Glutamatergic neuron (in vitro differentiated cells): ENCODE measurements around the gene CNIH3. TPM values are rescaled to one million over a fixed set of nuclear protein-coding genes. Genes with fewer than 3 reads are reported as not detected.

Experiments used
- DNase-seq: peaks from one replicate; pipeline ENCODE4 v3.0.0; 2022
- H3K27ac Mint-ChIP-seq: one replicate; pipeline ENCODE4 v1.8.0; 2020; ENCODE audit warnings: mild to moderate bottlenecking, mixed read lengths, inconsistent platforms; ENCODE audit not compliant: unreplicated experiment
- H3K27me3 Mint-ChIP-seq: one replicate; pipeline ENCODE4 v1.8.0; 2020; ENCODE audit warnings: mild to moderate bottlenecking, moderate library complexity, mixed read lengths, inconsistent platforms; ENCODE audit not compliant: unreplicated experiment
- H3K36me3 Mint-ChIP-seq: one replicate; pipeline ENCODE4 v1.8.0; 2020; ENCODE audit warnings: mild to moderate bottlenecking, mixed read lengths, inconsistent platforms; ENCODE audit not compliant: unreplicated experiment
- H3K4me1 Mint-ChIP-seq: one replicate; pipeline ENCODE4 v1.8.0; 2020; ENCODE audit warnings: mild to moderate bottlenecking, low read depth, mixed read lengths, inconsistent platforms; ENCODE audit not compliant: unreplicated experiment
- H3K4me3 Mint-ChIP-seq: one replicate; pipeline ENCODE4 v1.8.0; 2020; ENCODE audit warnings: mild to moderate bottlenecking, mixed read lengths, inconsistent platforms; ENCODE audit not compliant: unreplicated experiment
- H3K9me3 Mint-ChIP-seq: one replicate; pipeline ENCODE4 v1.8.0; 2020; ENCODE audit warnings: mild to moderate bottlenecking, moderate library complexity, mixed read lengths, inconsistent platforms; ENCODE audit not compliant: unreplicated experiment
- CTCF ChIP-seq: fragments of 200-600 bp; sonication (generic); IDR thresholded peaks from one replicate; pipeline ENCODE4 v1.5.0; 2021; ENCODE audit not compliant: partially characterized antibody, unreplicated experiment
- total RNA-seq: library from RNA; stranded (reverse); fragmentation: NEBNext Ultra II Directional; extraction: Animal tissue kit (Norgen Biotek cat#: 25700); gene quantifications from one replicate; pipeline ENCODE4 v1.2.1, GENCODE V29; 2021; ENCODE audit not compliant: unreplicated experiment

CNIH3 gene
- total RNA-seq, 1 donor from 2014 or later: 4.4 TPM

GRCh38 chr1:224669403-224669802 lies 53.3 kb downstream of the CNIH3 start:
- peaks cover 15% of the 10 kb centered on the region for H3K4me1 Mint-ChIP-seq
- TF ChIP-seq CTCF: no peak
- H3K4me3 Mint-ChIP-seq: no peak overlapping the region
- no peak overlapping the region for H3K27ac Mint-ChIP-seq
- no peak for DNase-seq
- H3K27me3 Mint-ChIP-seq: peaks cover 2% of the 10 kb centered on the region
- peaks cover 3% of the 10 kb centered on the region for H3K9me3 Mint-ChIP-seq
- H3K36me3 Mint-ChIP-seq: no peaks in the 10 kb centered on the region

- Mint-ChIP-seq H3K27me3 (peaks cover 4% of the 10 kb centered on the region), H3K36me3 (no peaks in the 10 kb centered on the region), H3K4me3 (no peak overlapping the region), H3K9me3 (peaks cover 2% of the 10 kb centered on the region), H3K27ac (no peak overlapping the region), H3K4me1 (peaks cover 15% of the 10 kb centered on the region)
- no peak for TF ChIP-seq CTCF
- DNase-seq: no peak
These were observed 54.4 kb downstream of the CNIH3 start for GRCh38 chr1:224670506-224670905.

- H3K4me3 Mint-ChIP-seq: no peak overlapping the region
- H3K27me3 Mint-ChIP-seq: peaks cover 4% of the 10 kb centered on the region
- no peak overlapping the region for H3K27ac Mint-ChIP-seq
- peaks cover 2% of the 10 kb centered on the region for H3K9me3 Mint-ChIP-seq
- TF ChIP-seq CTCF: no peak
- no peaks in the 10 kb centered on the region for H3K36me3 Mint-ChIP-seq
- H3K4me1 Mint-ChIP-seq: peaks cover 15% of the 10 kb centered on the region
- no peak for DNase-seq
These were observed 55.0 kb downstream of the CNIH3 start for GRCh38 chr1:224671076-224671475.

- H3K27ac Mint-ChIP-seq: no peak overlapping the region
- no peak for TF ChIP-seq CTCF
- peaks cover 11% of the 10 kb centered on the region for H3K4me1 Mint-ChIP-seq
- no peak for DNase-seq
- no peaks in the 10 kb centered on the region for H3K36me3 Mint-ChIP-seq
- H3K27me3 Mint-ChIP-seq: peaks cover 1% of the 10 kb centered on the region
- H3K9me3 Mint-ChIP-seq: no peaks in the 10 kb centered on the region
- no peak overlapping the region for H3K4me3 Mint-ChIP-seq
These were observed 57.0 kb downstream of the CNIH3 start for GRCh38 chr1:224673141-224673540.

GRCh38 chr1:224675590-224675989 lies 59.5 kb downstream of the CNIH3 start:
- Mint-ChIP-seq H3K27me3 (peaks cover 1% of the 10 kb centered on the region), H3K4me3 (no peak overlapping the region), H3K9me3 (no peaks in the 10 kb centered on the region), H3K27ac (no peak overlapping the region), H3K4me1 (peaks cover 11% of the 10 kb centered on the region), H3K36me3 (no peaks in the 10 kb centered on the region)
- DNase-seq: no peak
- no peak for TF ChIP-seq CTCF
